ENCODE data around the gene MYH8.

The MYH8 gene

GRCh38 chr17:10458701-10459100, 37.0 kb upstream of the MYH8 start:
- no peak for TF ChIP-seq CTCF (conservative IDR thresholded peaks at IDR 0.05; ENCODE audit: low read depth, low read length)
- Histone ChIP-seq H3K27me3 (ENCODE audit: insufficient read depth, low read depth) (no peaks in the 10 kb centered on the region), H3K4me2 (no peak overlapping the region), H4K20me1 (ENCODE audit: insufficient read depth) (no peaks in the 10 kb centered on the region), H3K27ac (no peak overlapping the region), H2AFZ (ENCODE audit: low read depth) (no peak overlapping the region), H3K9ac (no peak overlapping the region), H3K36me3 (ENCODE audit: insufficient read depth) (no peaks in the 10 kb centered on the region), H3K4me3 (IDR thresholded peaks at IDR 0.05; ENCODE audit: insufficient read depth, low read depth, low read length) (no peak overlapping the region), H3K79me2 (ENCODE audit: insufficient read depth, low read depth) (no peaks in the 10 kb centered on the region), H3K4me1 (ENCODE audit: low read depth, poor library complexity, severe bottlenecking) (no peaks in the 10 kb centered on the region)

DNA sequence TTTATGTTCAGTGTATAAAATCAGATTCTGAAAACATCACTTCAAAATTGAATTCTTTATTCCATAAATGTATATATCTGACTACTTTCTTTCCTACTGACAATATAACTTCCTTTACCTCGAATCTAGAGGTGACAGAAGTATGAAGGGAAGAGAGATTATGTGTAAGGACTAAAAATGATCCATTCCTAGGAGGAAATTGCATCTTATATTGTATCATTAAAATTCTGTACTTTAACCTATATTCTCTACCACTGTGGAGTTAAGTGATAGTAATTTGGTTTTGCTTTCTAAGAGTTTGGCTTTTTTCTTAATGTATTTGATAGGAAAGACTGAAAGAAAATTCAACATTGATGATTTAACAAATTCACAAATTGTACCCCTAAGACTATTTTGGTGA, 36.2 kb upstream of the MYH8 start:
- no peaks in the 10 kb centered on the region for H3K79me2 ChIP-seq (ENCODE audit: insufficient read depth, low read depth)
- no peaks in the 10 kb centered on the region for H3K36me3 ChIP-seq (ENCODE audit: insufficient read depth)
- no peak for TF ChIP-seq CTCF (conservative IDR thresholded peaks at IDR 0.05; ENCODE audit: low read depth, low read length)
- no peak overlapping the region for H3K9ac ChIP-seq
- H2AFZ ChIP-seq (ENCODE audit: low read depth): no peak overlapping the region
- no peaks in the 10 kb centered on the region for H4K20me1 ChIP-seq (ENCODE audit: insufficient read depth)
- no peaks in the 10 kb centered on the region for H3K4me1 ChIP-seq (ENCODE audit: low read depth, poor library complexity, severe bottlenecking)
- H3K27ac ChIP-seq: no peak overlapping the region
- no peak overlapping the region for H3K4me3 ChIP-seq (IDR thresholded peaks at IDR 0.05; ENCODE audit: insufficient read depth, low read depth, low read length)
- no peaks in the 10 kb centered on the region for H3K27me3 ChIP-seq (ENCODE audit: insufficient read depth, low read depth)
- H3K4me2 ChIP-seq: no peak overlapping the region

GRCh38 chr17:10447026-10447931, 25.5 kb upstream of the MYH8 start:
- H3K4me1 ChIP-seq (ENCODE audit: low read depth, poor library complexity, severe bottlenecking): no peaks in the 10 kb centered on the region
- no peak overlapping the region for H3K4me2 ChIP-seq
- no peak overlapping the region for H3K4me3 ChIP-seq (IDR thresholded peaks at IDR 0.05; ENCODE audit: insufficient read depth, low read depth, low read length)
- H3K36me3 ChIP-seq (ENCODE audit: insufficient read depth): no peaks in the 10 kb centered on the region
- no peaks in the 10 kb centered on the region for H3K27me3 ChIP-seq (ENCODE audit: insufficient read depth, low read depth)
- no peak overlapping the region for H2AFZ ChIP-seq (ENCODE audit: low read depth)
- TF ChIP-seq CTCF (conservative IDR thresholded peaks at IDR 0.05; ENCODE audit: low read depth, low read length): no peak
- H3K79me2 ChIP-seq (ENCODE audit: insufficient read depth, low read depth): no peaks in the 10 kb centered on the region
- H4K20me1 ChIP-seq (ENCODE audit: insufficient read depth): no peaks in the 10 kb centered on the region
- no peak overlapping the region for H3K27ac ChIP-seq
- H3K9ac ChIP-seq: no peak overlapping the region

- no peak overlapping the region for H3K4me3 ChIP-seq (IDR thresholded peaks at IDR 0.05; ENCODE audit: insufficient read depth, low read depth, low read length)
- H3K79me2 ChIP-seq (ENCODE audit: insufficient read depth, low read depth): no peaks in the 10 kb centered on the region
- H3K4me2 ChIP-seq: no peak overlapping the region
- H3K27ac ChIP-seq: no peak overlapping the region
- no peaks in the 10 kb centered on the region for H3K4me1 ChIP-seq (ENCODE audit: low read depth, poor library complexity, severe bottlenecking)
- H3K36me3 ChIP-seq (ENCODE audit: insufficient read depth): no peaks in the 10 kb centered on the region
- no peak for TF ChIP-seq CTCF (conservative IDR thresholded peaks at IDR 0.05; ENCODE audit: low read depth, low read length)
- H3K9ac ChIP-seq: no peak overlapping the region
- H3K27me3 ChIP-seq (ENCODE audit: insufficient read depth, low read depth): no peaks in the 10 kb centered on the region
- H2AFZ ChIP-seq (ENCODE audit: low read depth): no peak overlapping the region
- H4K20me1 ChIP-seq (ENCODE audit: insufficient read depth): no peaks in the 10 kb centered on the region
Observed at GRCh38 chr17:10439816-10440215, 18.1 kb upstream of the MYH8 start.

Data from KMS-11 (cell line).